Naive B cell (primary cell): Measurements from ENCODE around the gene ENTPD2. TPM values are rescaled to one million over a fixed set of nuclear protein-coding genes. Genes with fewer than 3 reads are reported as not detected.
"Not testable (repeated sequence)": the region's sequence is repeated elsewhere in the genome, so short reads cannot be mapped to it uniquely, and the experiment has no call there.

Experiments used
- ATAC-seq, 2 donors: fragments of 150-1000 bp; cut with Tn5 transposase; 2 replicates each; pipeline ENCODE4 v1.10.0; 2021; ENCODE audit warnings: low read depth in 2 of 2, mild to moderate bottlenecking in 2 of 2, moderate library complexity in 2 of 2
- DNase-seq: peaks from one replicate; pipeline ENCODE4 v3.0.0; 2022
- H3K27ac Mint-ChIP-seq, 6 donors: one replicate each; pipeline ENCODE4 v1.8.0; 2020 to 2022; ENCODE audit warnings: mild to moderate bottlenecking in 6 of 6, mixed read lengths in 6 of 6, moderate library complexity in 5 of 6, inconsistent platforms in 2 of 6
- H3K27me3 Mint-ChIP-seq, 3 donors: one replicate each; pipeline ENCODE4 v1.8.0; 2021 to 2022; ENCODE audit warnings: mixed read lengths in 3 of 3, mild to moderate bottlenecking in 1 of 3
- H3K36me3 Mint-ChIP-seq, 2 donors: one replicate each; pipeline ENCODE4 v1.8.0; 2020 to 2022; ENCODE audit warnings: mixed read lengths in 2 of 2, inconsistent platforms in 1 of 2, mild to moderate bottlenecking in 1 of 2
- H3K4me1 Mint-ChIP-seq, 3 donors: one replicate each; pipeline ENCODE4 v1.8.0; 2020 to 2022; ENCODE audit warnings: mixed read lengths in 3 of 3, inconsistent platforms in 1 of 3, mild to moderate bottlenecking in 1 of 3, moderate library complexity in 1 of 3
- H3K4me3 Mint-ChIP-seq, 8 donors: one replicate each; pipeline ENCODE4 v1.8.0; 2020 to 2022; ENCODE audit warnings: mild to moderate bottlenecking in 8 of 8, mixed read lengths in 8 of 8, moderate library complexity in 8 of 8, inconsistent platforms in 2 of 8
- H3K9me3 Mint-ChIP-seq, 7 donors: one replicate each; pipeline ENCODE4 v1.8.0; 2020 to 2022; ENCODE audit warnings: mixed read lengths in 7 of 7, mild to moderate bottlenecking in 5 of 7, inconsistent platforms in 2 of 7, moderate library complexity in 1 of 7
- polyA plus RNA-seq, 6 donors: library from polyadenylated mRNA; unstranded; fragments of 300-500 nt; fragmentation: Illumina TruSeq; gene quantifications; one replicate each; pipeline ENCODE4 v1.2.3, GENCODE V29; 2021; ENCODE audit warnings: low read depth in 6 of 6

ENTPD2 gene
- polyA plus RNA-seq, 6 donors from 2014 or later: not detected

- no peak overlapping the region for H3K4me3 Mint-ChIP-seq
- H3K27me3 Mint-ChIP-seq: no peaks in the 10 kb centered on the region
- H3K36me3 Mint-ChIP-seq: no peaks in the 10 kb centered on the region
- no peak for DNase-seq
- H3K9me3 Mint-ChIP-seq: no peaks in the 10 kb centered on the region
- no peak overlapping the region for H3K27ac Mint-ChIP-seq
- H3K4me1 Mint-ChIP-seq: no peaks in the 10 kb centered on the region
- no peak for ATAC-seq
These were observed 39.7 kb downstream of the ENTPD2 start for GRCh38 chr9:137014166-137014565.

- no peak overlapping the region for H3K27ac Mint-ChIP-seq
- no peaks in the 10 kb centered on the region for H3K4me1 Mint-ChIP-seq
- no peak overlapping the region for H3K4me3 Mint-ChIP-seq
- no peaks in the 10 kb centered on the region for H3K27me3 Mint-ChIP-seq
- DNase-seq (no peak), ATAC-seq (no peak)
- H3K9me3 Mint-ChIP-seq: no peaks in the 10 kb centered on the region
- H3K36me3 Mint-ChIP-seq: no peaks in the 10 kb centered on the region
These were observed 40.3 kb downstream of the ENTPD2 start for GRCh38 chr9:137013571-137013940.

DNA sequence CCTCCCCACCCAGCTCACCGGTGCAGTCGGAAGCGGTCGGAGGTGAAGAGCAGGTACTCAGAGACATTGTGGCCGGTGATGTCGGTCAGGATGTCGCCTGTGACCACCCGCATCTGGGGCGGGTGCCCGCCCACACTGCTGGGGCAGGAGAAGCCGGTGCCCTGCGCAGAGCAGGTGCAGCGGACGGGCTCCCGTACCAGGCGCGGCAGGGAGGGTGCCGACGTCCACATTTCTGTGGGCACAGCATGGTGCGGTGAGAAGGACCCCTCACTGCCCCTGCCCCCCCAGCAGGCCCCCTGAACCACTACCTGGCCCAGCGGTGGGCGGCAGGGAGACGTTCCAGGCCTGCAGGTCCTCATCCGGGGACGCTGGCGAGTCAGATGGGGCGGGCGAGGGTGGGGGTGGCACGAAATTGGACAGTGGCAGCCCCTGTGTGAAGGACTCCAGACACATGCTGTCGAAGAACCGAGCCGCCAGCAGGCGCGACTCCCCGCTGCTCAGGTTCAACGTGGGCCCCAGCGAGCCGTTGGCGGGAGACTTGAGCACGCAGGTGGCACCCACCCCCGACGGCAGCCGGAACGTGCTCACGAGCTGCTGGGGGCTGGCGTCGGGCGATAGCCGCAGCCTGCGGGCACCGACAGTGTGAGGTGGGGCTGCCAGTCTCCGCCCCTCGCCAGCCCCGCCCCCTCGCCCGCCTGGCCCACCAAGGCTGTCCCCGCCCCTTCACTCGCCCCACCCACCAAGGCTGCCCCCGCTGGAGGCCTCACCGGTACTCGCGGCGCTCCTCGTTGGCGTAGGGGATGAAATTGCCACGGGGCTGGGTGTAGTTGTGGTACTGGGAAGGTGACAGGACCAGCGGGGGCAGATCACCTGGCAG is 40.9 kb downstream of the ENTPD2 start:
- no peaks in the 10 kb centered on the region for H3K36me3 Mint-ChIP-seq
- H3K4me1 Mint-ChIP-seq: no peaks in the 10 kb centered on the region
- no peaks in the 10 kb centered on the region for H3K27me3 Mint-ChIP-seq
- DNase-seq (no peak), ATAC-seq (no peak)
- no peaks in the 10 kb centered on the region for H3K9me3 Mint-ChIP-seq
- H3K27ac Mint-ChIP-seq: no peak overlapping the region
- H3K4me3 Mint-ChIP-seq: no peak overlapping the region

GRCh38 chr9:137011907-137012675 is 41.8 kb downstream of the ENTPD2 start:
- no peak for ATAC-seq
- Mint-ChIP-seq H3K27ac (no peak overlapping the region), H3K4me3 (no peak overlapping the region), H3K27me3 (no peaks in the 10 kb centered on the region), H3K4me1 (no peaks in the 10 kb centered on the region), H3K9me3 (no peaks in the 10 kb centered on the region), H3K36me3 (no peaks in the 10 kb centered on the region)
- DNase-seq: no peak

DNA sequence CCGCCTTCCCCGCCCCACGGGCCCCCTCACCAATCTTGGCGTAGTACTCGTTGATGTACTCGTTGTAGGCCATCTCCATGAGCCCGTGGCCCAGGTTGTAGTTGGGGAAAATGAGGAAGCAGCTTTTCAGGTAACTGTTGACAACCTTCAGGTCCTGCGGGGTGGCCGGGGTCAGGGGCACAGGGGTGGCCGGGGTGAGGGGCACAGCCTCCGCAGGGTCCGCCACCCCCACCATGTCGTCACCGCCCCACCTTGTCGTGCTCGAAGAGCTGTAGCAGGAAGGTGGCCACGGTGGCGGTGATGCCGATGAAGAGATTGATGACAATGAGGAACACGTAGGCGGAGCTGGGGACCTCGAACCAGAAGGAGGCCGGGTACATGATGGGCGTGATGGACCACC is 42.7 kb downstream of the ENTPD2 start:
- H3K27ac Mint-ChIP-seq: no peak overlapping the region
- H3K4me3 Mint-ChIP-seq: peak overlapping the region in 1 of 8 donors; percentile 37
- H3K9me3 Mint-ChIP-seq: no peaks in the 10 kb centered on the region
- DNase-seq: no peak
- ATAC-seq: no peak
- H3K4me1 Mint-ChIP-seq: no peaks in the 10 kb centered on the region
- no peaks in the 10 kb centered on the region for H3K27me3 Mint-ChIP-seq
- H3K36me3 Mint-ChIP-seq: no peaks in the 10 kb centered on the region

DNA sequence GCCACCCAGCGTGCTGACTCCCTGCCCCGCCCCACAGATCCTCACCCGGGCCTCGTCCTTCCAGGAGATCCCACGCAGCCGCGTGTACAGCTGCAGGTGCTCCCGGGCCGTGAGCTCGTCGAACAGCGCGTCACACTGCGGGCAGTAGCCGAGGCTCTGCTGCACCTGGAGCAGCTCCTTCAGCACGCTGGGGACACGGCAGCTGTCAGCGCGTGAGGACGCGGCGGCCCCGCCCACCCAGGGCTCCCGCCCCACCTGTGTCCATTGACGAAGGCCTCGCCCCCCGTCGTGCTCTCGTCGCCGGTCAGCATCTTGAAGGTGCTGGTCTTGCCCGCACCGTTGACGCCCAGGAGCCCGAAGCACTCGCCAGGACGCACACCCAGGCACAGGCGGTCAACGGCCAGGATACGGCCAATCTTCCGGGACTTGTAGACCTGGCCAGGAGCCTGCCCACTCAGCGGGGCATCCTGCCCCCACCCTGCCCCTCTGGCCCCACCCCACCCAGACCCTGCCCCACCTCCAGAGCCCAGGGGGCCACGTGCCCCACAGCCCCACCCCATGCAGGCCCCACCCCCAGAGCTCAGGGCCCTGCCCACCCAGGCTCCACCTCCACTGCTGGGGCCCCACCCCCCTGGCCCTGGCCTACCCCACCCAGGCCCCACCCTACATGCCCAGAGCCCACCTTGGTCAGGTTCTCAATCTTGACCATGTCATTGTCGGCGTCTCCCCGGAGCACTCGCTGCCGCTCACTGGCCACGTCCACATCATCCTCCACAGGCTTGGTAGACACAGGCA is 43.7 kb downstream of the ENTPD2 start:
- H3K27ac Mint-ChIP-seq: no peak overlapping the region
- ATAC-seq (no peak), DNase-seq (no peak)
- H3K4me1 Mint-ChIP-seq: no peaks in the 10 kb centered on the region
- H3K9me3 Mint-ChIP-seq: no peaks in the 10 kb centered on the region
- no peaks in the 10 kb centered on the region for H3K27me3 Mint-ChIP-seq
- H3K36me3 Mint-ChIP-seq: no peaks in the 10 kb centered on the region
- H3K4me3 Mint-ChIP-seq: no peak overlapping the region

GRCh38 chr9:137009217-137009616 is 44.6 kb downstream of the ENTPD2 start:
- Mint-ChIP-seq H3K4me3 (no peak overlapping the region), H3K4me1 (no peaks in the 10 kb centered on the region), H3K27ac (no peak overlapping the region), H3K27me3 (no peaks in the 10 kb centered on the region), H3K36me3 (no peaks in the 10 kb centered on the region), H3K9me3 (no peaks in the 10 kb centered on the region)
- ATAC-seq (no peak), DNase-seq (no peak)

DNA sequence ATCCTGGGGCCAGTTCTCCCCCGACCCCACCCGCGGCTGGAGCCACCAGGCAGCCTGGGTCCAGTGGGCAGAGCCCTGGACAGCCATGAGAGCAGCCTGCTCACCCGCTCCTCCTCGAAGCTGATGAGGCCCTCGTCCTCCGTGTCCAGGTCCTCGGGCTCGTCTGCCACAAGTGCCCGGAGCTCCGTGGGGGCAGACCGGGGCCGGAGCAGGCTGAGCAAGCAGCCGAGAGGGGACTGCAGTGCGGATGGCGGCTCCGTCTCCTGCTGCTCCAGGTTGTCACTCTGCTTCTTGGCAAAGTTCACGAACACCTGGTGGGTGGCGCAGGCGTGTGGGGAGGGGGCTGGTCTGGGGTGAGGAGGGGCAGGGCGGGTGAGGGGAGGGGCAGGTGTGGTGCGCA is 45.5 kb downstream of the ENTPD2 start:
- H3K36me3 Mint-ChIP-seq: no peaks in the 10 kb centered on the region
- DNase-seq (no peak), ATAC-seq (no peak)
- H3K27ac Mint-ChIP-seq: no peak overlapping the region
- H3K27me3 Mint-ChIP-seq: no peaks in the 10 kb centered on the region
- no peaks in the 10 kb centered on the region for H3K9me3 Mint-ChIP-seq
- H3K4me3 Mint-ChIP-seq: no peak overlapping the region
- no peaks in the 10 kb centered on the region for H3K4me1 Mint-ChIP-seq

DNA sequence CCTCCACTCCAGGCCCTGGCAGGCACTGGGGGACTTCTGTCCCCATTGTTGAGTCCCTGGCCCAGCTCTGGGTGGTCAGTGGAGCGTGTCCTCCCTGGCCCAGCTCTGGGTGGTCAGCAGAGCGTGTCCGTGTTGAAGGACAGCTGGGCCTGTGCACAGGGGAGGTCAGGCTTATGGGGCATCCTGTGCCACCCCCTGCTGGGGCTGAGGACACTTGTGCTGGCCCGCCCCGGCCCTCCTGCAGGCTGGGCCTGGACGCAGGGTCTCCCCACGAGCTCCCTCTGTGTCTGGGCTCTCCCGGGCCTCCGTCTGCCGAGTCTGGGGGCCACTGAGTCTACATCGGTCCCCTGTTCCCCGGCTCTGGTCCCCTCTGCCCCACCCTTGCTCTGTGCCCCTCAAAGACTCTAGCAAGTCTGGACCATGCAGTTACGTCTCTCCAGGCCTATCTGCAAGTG is 46.0 kb downstream of the ENTPD2 start:
- DNase-seq: no peak
- no peak overlapping the region for H3K27ac Mint-ChIP-seq
- no peaks in the 10 kb centered on the region for H3K9me3 Mint-ChIP-seq
- ATAC-seq: no peak
- no peaks in the 10 kb centered on the region for H3K4me1 Mint-ChIP-seq
- H3K27me3 Mint-ChIP-seq: no peaks in the 10 kb centered on the region
- no peaks in the 10 kb centered on the region for H3K36me3 Mint-ChIP-seq
- no peak overlapping the region for H3K4me3 Mint-ChIP-seq

DNA sequence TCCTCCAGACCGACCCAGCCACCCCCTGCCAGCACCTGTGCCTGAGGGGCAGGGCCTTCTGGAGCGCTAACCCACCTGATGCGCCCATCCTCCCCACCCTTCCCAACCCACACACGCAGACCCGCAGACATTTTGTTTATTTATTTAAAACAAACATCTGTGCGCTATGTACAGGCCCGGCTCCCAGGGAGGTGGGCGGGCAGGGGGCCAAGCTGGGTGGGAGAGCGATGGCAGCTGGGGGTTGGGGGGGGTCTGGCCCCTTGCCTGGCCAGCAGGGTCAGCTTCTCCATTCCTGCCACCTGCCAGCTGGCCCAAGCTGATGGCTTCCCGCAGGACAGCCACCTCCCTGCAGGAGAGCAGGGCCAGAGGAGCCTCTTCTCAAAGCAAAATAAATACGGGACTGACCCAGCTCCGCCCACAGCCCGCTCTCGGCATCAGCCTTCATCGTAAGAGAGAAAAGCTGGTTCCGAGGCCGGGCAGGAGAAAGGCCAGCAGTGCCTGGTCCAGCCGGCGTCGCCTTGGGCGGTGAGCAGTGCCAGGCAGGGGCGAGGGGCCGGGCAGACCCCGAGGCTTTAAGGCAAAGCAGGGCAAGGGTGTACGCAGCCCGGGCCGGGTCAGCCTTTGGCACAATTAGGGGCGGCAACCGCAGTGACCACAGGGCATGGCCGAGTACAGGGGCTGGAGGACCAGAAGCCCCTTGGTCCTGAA is 46.6 kb downstream of the ENTPD2 start:
- no peaks in the 10 kb centered on the region for H3K4me1 Mint-ChIP-seq

GRCh38 chr9:137006116-137007003 is 47.5 kb downstream of the ENTPD2 start:
- Mint-ChIP-seq H3K4me3 (no peak overlapping the region), H3K27ac (no peak overlapping the region), H3K27me3 (no peaks in the 10 kb centered on the region), H3K9me3 (no peaks in the 10 kb centered on the region), H3K36me3 (no peaks in the 10 kb centered on the region), H3K4me1 (no peaks in the 10 kb centered on the region)
- ATAC-seq: no peak
- DNase-seq: no peak

More for the DNA sequence above, 46.6 kb downstream of the ENTPD2 start:
- no peak for DNase-seq
- Mint-ChIP-seq H3K9me3 (no peaks in the 10 kb centered on the region), H3K36me3 (no peaks in the 10 kb centered on the region), H3K27ac (no peak overlapping the region), H3K4me3 (no peak overlapping the region), H3K27me3 (no peaks in the 10 kb centered on the region)
- no peak for ATAC-seq

- H3K4me3 Mint-ChIP-seq, H3K27ac Mint-ChIP-seq, H3K27me3 Mint-ChIP-seq, H3K36me3 Mint-ChIP-seq, ATAC-seq, H3K9me3 Mint-ChIP-seq, DNase-seq: not testable (repeated sequence)
- H3K4me1 Mint-ChIP-seq: peaks cover 7 to 17% (median 16%) of the 10 kb centered on the region in 3 donors
These were observed 49.6 kb downstream of the ENTPD2 start for GRCh38 chr9:137004285-137004684.
